Gastroesophageal sphincter (tissue), 4 donors: ENCODE measurements around the gene OGFOD3. TPM values are rescaled to one million over a fixed set of nuclear protein-coding genes. Genes with fewer than 3 reads are reported as not detected.
"Not testable (repeated sequence)": the region's sequence is repeated elsewhere in the genome, so short reads cannot be mapped to it uniquely, and the experiment has no call there.

Experiments used
- ATAC-seq: fragments of 150-250 bp; one replicate; pipeline ENCODE4 v1.9.1; 2016; ENCODE audit warnings: mild to moderate bottlenecking, moderate library complexity
- H3K27ac ChIP-seq, 4 donors: fragments of 200-600 bp; sonication (generic) in 3 of 4; 1 replicate in 3 of 4; 2 replicates in 1 of 4; pipeline ENCODE4 v1.5.1; 2016 to 2019
- H3K27me3 ChIP-seq: fragments of 200-600 bp; sonication (generic); one replicate; pipeline ENCODE4 v1.5.1; 2019
- H3K36me3 ChIP-seq, 2 donors: fragments of 200-600 bp; sonication (generic); one replicate each; pipeline ENCODE4 v1.5.1; 2019; ENCODE audit warnings: control low read depth in 1 of 2
- H3K4me1 ChIP-seq, 3 donors: fragments of 200-600 bp; sonication (generic); 1 replicate in 2 of 3; 2 replicates in 1 of 3; pipeline ENCODE4 v1.5.1; 2016 to 2019; ENCODE audit warnings: control low read depth in 2 of 3
- H3K4me3 ChIP-seq, 2 donors: fragments of 200-600 bp; sonication (generic); one replicate each; pipeline ENCODE4 v1.5.1; 2019; ENCODE audit warnings: mild to moderate bottlenecking in 1 of 2, moderate library complexity in 1 of 2
- H3K9me3 ChIP-seq, 3 donors: fragments of 200-600 bp; sonication (generic); one replicate each; pipeline ENCODE4 v1.5.1; 2017 to 2019; ENCODE audit warnings: control low read depth in 2 of 3
- CTCF ChIP-seq, 4 experiments: fragments of 200-600 bp in 2 of 4; fragments of 450-650 bp in 2 of 4; sonication (generic) in 1 of 4; IDR thresholded peaks; one replicate each; pipeline ENCODE4 v1.5.1; 2017 to 2019; ENCODE audit warnings: antibody characterized with exemption in 4 of 4, mild to moderate bottlenecking in 2 of 4, moderate library complexity in 2 of 4
- EP300 ChIP-seq: sonication (generic); formaldehyde crosslinking; IDR thresholded peaks from one replicate; pipeline ENCODE4 v1.6.1; 2017; ENCODE audit warnings: antibody characterized with exemption, mild to moderate bottlenecking
- POLR2A ChIP-seq, 2 donors: fragments of 450-650 bp; IDR thresholded peaks; one replicate each; pipeline ENCODE4 v1.6.1; 2017; ENCODE audit warnings: antibody characterized with exemption in 2 of 2, mild to moderate bottlenecking in 2 of 2, moderate library complexity in 1 of 2
- POLR2AphosphoS5 ChIP-seq: sonication (generic); formaldehyde crosslinking; IDR thresholded peaks from one replicate; pipeline ENCODE4 v1.6.1; 2017; ENCODE audit warnings: antibody characterized with exemption
- WGBS, 2 donors: methylation state at CpG; one replicate each; pipeline ENCODE4 v1.1.5; 2018; ENCODE audit warnings: low coverage in 1 of 2; 5-methylcytosine and 5-hydroxymethylcytosine counted together
- total RNA-seq, 4 donors: library from RNA; depleted of rRNA; stranded (reverse); fragments of >200 nt; gene quantifications; one replicate each; pipeline ENCODE4 v1.1.0, GENCODE V29; 2016

The OGFOD3 gene
- total RNA-seq, 4 donors from 2014 or later: 26.4 to 39.5 (median 28.8) TPM

- Histone ChIP-seq H3K27me3 (no peaks in the 10 kb centered on the region), H3K27ac (peak overlapping the region in 2 of 4 donors; percentile 7 to 28), H3K4me1 (peaks cover 0 to 47% (median 10%) of the 10 kb centered on the region in 3 donors), H3K36me3 (peaks cover 0 to 86% of the 10 kb centered on the region in 2 donors), H3K4me3 (no peak overlapping the region), H3K9me3 (no peaks in the 10 kb centered on the region)
- no peak for ATAC-seq
- TF ChIP-seq EP300 (no peak), POLR2A (IDR thresholded peaks at IDR 0.05) (no peak), POLR2AphosphoS5 (no peak), CTCF (IDR thresholded peaks at IDR 0.05) (no peak)
- 50% methylated on average over 3 of the region's 6 CpGs; no CpG with 5 or more reads in 1 of the 2 donors for WGBS, 2 donors
Measured at GRCh38 chr17:82463391-82463790, 45.0 kb upstream of the OGFOD3 start.

GRCh38 chr17:82461827-82462524, 43.6 kb upstream of the OGFOD3 start:
- peaks cover 0 to 56% (median 15%) of the 10 kb centered on the region in 3 donors for H3K4me1 ChIP-seq
- H3K27me3 ChIP-seq: no peaks in the 10 kb centered on the region
- no peak for ATAC-seq
- TF ChIP-seq POLR2AphosphoS5 (no peak), EP300 (no peak)
- H3K9me3 ChIP-seq: no peaks in the 10 kb centered on the region
- peaks cover 0 to 71% of the 10 kb centered on the region in 2 donors for H3K36me3 ChIP-seq
- 72 to 73% methylated on average over 3 to 9 of the region's 10 CpGs for WGBS, 2 donors
- no peak overlapping the region for H3K27ac ChIP-seq
- H3K4me3 ChIP-seq: no peak overlapping the region

GRCh38 chr17:82459936-82460335, 41.5 kb upstream of the OGFOD3 start:
- H3K36me3 ChIP-seq: peaks cover 0 to 51% of the 10 kb centered on the region in 2 donors

GRCh38 chr17:82458885-82459424, 40.6 kb upstream of the OGFOD3 start:
- Histone ChIP-seq H3K27me3 (no peaks in the 10 kb centered on the region), H3K36me3 (peaks cover 0 to 41% of the 10 kb centered on the region in 2 donors), H3K9me3 (no peaks in the 10 kb centered on the region), H3K27ac (peak overlapping the region; percentile 68 to 100 (median 98)), H3K4me3 (peak overlapping the region; percentile 82 to 85), H3K4me1 (peaks cover 0 to 66% (median 17%) of the 10 kb centered on the region in 3 donors)
- no peak for ATAC-seq
- TF ChIP-seq EP300: no peak
- no peak for TF ChIP-seq POLR2AphosphoS5
- TF ChIP-seq CTCF (IDR thresholded peaks at IDR 0.05): no peak
- no peak for TF ChIP-seq POLR2A (IDR thresholded peaks at IDR 0.05)
- WGBS, 2 donors: 0% methylated on average over 6 of the region's 62 CpGs; no CpG with 5 or more reads in 1 of the 2 donors

More at GRCh38 chr17:82459936-82460335, 41.5 kb upstream of the OGFOD3 start:
- WGBS, 2 donors: 80 to 92% methylated on average over 2 to 6 of the region's 9 CpGs
- not testable (repeated sequence) for H3K4me3 ChIP-seq, H3K27ac ChIP-seq, H3K9me3 ChIP-seq, ATAC-seq, H3K27me3 ChIP-seq
- peaks cover 0 to 66% (median 17%) of the 10 kb centered on the region in 3 donors for H3K4me1 ChIP-seq

GRCh38 chr17:82458179-82458884, 39.9 kb upstream of the OGFOD3 start, which contains the start of gene NARF:
NARF (plus strand) TSS chr17:82458741; CDS start chr17:82458804, 63 bp downstream.
- Histone ChIP-seq H3K27me3 (no peaks in the 10 kb centered on the region), H3K36me3 (peaks cover 0 to 35% of the 10 kb centered on the region in 2 donors), H3K9me3 (no peaks in the 10 kb centered on the region), H3K4me3 (peak within 1 kb of the TSS; percentile 82 to 85), H3K27ac (peak within 1 kb of the TSS; percentile 96 to 100 (median 99)), H3K4me1 (peaks cover 0 to 59% (median 17%) of the 10 kb centered on the region in 3 donors)
- no CpG with 5 or more reads among the region's 85 CpGs for WGBS, 2 donors
- no peak for TF ChIP-seq EP300
- TF ChIP-seq POLR2AphosphoS5: peak; percentile 99
- peak; percentile 99 for TF ChIP-seq POLR2A (IDR thresholded peaks at IDR 0.05)
- TF ChIP-seq CTCF (IDR thresholded peaks at IDR 0.05): peak in 1 of 4 experiments; percentile 2
- ATAC-seq: peak; percentile 99
